ENCODE results near the gene SEC16A.

Gene SEC16A

DNA sequence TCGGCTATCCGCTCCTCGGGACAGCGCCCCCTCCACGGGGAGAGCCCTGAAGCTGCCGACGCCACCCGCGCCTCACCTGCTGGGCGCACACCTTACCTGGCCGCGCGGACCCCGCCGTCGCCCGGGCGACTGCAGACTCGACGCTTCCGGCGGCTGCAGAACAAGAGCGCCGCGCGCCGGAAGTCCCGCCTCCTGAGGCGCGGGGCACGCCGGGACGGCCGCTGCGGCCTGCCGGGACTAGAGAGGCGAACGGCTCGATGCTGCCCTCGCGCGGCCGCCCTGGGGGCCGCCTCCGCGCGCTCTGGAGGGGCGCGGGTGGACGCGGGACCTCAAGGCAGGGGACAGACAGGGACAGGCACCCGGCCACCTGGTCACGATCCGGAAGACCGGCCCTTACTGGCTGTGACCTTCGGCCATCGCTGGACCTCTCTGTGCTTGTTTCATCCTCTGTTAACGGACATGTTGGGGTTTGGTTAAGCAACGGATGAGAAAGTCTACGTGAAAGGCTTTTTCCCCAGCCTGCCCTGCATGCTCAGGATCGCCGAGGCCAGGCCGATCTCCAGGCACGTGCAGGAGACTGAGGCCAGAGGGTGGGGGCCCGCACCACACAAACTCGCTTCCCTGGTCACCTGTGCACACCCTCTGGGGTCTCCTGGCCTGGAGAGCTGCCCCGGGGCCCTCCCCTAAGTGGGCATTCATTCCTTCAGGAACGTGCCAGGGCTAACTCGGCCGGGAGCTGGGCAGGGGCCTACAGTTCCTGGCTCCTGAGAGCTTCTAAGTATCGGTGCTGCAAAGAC, 82.6 kb downstream of the SEC16A start, which contains the start of gene SNAPC4:
Gene SNAPC4, minus strand, starts transcription at position 133 of the 797 bp plus-strand sequence. CDS start 1,742 bp downstream, outside the sequence.
- H3K36me3 ChIP-seq: peaks cover 52% of the 10 kb centered on the region
- TF ChIP-seq, protein P1, sequence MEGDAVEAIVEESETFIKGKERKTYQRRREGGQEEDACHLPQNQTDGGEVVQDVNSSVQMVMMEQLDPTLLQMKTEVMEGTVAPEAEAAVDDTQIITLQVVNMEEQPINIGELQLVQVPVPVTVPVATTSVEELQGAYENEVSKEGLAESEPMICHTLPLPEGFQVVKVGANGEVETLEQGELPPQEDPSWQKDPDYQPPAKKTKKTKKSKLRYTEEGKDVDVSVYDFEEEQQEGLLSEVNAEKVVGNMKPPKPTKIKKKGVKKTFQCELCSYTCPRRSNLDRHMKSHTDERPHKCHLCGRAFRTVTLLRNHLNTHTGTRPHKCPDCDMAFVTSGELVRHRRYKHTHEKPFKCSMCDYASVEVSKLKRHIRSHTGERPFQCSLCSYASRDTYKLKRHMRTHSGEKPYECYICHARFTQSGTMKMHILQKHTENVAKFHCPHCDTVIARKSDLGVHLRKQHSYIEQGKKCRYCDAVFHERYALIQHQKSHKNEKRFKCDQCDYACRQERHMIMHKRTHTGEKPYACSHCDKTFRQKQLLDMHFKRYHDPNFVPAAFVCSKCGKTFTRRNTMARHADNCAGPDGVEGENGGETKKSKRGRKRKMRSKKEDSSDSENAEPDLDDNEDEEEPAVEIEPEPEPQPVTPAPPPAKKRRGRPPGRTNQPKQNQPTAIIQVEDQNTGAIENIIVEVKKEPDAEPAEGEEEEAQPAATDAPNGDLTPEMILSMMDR (IDR thresholded peaks at IDR 0.05; ENCODE audit: low read depth, low read length): peak; percentile 88
- H3K4me3 ChIP-seq (ENCODE audit: low read depth, low read length): peak within 1 kb of the TSS; percentile 78
- DNase-seq: peak; percentile 86
- H3K27me3 ChIP-seq (ENCODE audit: insufficient read depth, low read depth, severe bottlenecking): no peaks in the 10 kb centered on the region
- peak within 1 kb of the TSS; percentile 76 for H3K27ac ChIP-seq
- no peaks in the 10 kb centered on the region for H3K9me3 ChIP-seq (ENCODE audit: severe bottlenecking)

DNA sequence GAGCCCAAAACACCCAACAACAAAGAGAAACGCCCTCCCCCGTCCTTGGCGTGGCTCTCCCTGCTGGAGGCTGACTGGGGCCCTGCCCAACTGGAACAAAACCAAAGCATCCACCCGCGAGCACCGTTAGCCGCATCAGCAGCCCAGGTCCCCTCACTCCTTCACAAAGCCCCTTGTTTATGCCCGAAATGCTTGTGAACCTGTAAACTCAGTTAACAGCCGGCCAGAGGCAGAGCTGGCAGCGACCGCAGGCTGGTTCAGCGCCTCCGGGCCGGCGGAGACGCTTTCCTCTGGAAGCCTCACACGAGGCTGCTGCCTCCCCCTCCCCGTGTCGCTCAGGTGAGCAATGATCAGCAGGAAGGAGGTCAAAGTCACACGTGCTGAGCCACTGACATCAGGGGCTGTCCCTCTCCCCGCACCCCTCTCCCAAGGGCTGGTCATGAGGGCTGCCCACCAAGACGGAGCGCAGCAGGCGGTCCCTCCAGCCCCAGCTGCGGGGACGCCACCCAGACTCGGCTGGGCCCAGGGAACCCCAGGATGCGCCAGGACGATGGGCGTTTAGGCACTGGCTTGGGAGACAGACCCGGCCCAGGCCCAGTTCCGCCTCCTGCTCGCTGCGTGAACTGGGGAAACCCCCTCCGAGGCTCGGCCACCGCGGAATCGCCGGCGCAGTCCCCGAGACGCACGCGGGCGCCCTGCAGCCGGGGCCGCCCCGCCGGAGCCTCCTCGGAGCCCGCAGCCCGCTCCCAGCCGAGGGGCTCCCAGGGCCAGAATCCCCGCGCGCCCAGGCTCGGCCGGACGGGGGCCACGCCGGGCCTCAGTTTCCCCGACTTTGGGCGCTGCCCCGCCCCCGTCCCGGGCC, 83.4 kb downstream of the SEC16A start:
- Histone ChIP-seq H3K27ac (peak overlapping the region; percentile 76), H3K4me3 (ENCODE audit: low read depth, low read length) (peak overlapping the region; percentile 78), H3K9me3 (ENCODE audit: severe bottlenecking) (no peaks in the 10 kb centered on the region), H3K27me3 (ENCODE audit: insufficient read depth, low read depth, severe bottlenecking) (no peaks in the 10 kb centered on the region), H3K36me3 (peaks cover 52% of the 10 kb centered on the region)
- no peak for DNase-seq
- TF ChIP-seq, protein P1 (IDR thresholded peaks at IDR 0.05; ENCODE audit: low read depth, low read length): no peak

DNA sequence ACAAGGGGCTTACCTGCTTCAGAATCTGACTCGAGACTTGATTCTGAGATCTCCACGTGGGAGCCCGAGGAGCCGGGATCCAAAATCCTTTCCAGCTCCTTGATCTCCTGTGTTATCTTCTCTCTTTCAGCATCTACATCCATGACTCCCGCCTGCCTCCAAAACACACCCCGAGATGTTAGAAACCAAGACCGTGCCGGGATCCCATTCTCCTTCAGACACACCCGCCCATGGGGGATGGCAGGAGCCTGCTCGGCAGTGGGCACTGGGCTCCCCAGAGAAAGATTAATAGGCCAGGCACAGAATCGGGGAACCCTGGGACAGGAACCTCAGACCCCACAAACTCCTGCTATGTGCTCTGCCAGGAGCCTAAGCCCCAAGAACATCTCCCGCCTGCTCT, 84.6 kb downstream of the SEC16A start:
- no peak overlapping the region for H3K27ac ChIP-seq
- no peak overlapping the region for H3K4me3 ChIP-seq (ENCODE audit: low read depth, low read length)
- TF ChIP-seq, protein P1 (IDR thresholded peaks at IDR 0.05; ENCODE audit: low read depth, low read length): no peak
- no peaks in the 10 kb centered on the region for H3K9me3 ChIP-seq (ENCODE audit: severe bottlenecking)
- H3K36me3 ChIP-seq: peaks cover 54% of the 10 kb centered on the region
- DNase-seq: no peak
- H3K27me3 ChIP-seq (ENCODE audit: insufficient read depth, low read depth, severe bottlenecking): no peaks in the 10 kb centered on the region

DNA sequence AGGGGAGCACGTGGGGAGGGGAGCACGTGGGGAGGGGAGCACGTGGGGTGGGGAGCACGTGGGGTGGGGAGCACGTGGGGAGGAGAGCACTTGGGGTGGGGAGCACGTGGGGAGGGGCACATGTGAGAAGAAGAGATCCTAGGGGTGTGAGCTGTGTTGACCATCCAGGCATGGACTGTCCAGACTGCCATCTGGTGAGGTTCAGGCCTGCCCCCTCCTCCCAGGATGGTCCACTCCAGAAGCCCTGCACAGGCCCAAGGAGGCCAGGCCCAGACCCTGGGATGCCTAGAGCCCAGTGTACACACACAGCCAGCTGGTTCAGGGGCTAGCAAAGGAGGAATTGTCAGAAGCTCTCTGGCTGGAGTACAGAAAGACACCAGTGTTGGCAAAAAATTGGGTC, 85.2 kb downstream of the SEC16A start:
- Histone ChIP-seq H3K9me3 (ENCODE audit: severe bottlenecking) (no peaks in the 10 kb centered on the region), H3K27me3 (ENCODE audit: insufficient read depth, low read depth, severe bottlenecking) (no peaks in the 10 kb centered on the region), H3K4me3 (ENCODE audit: low read depth, low read length) (no peak overlapping the region), H3K27ac (no peak overlapping the region), H3K36me3 (peaks cover 59% of the 10 kb centered on the region)
- no peak for DNase-seq
- TF ChIP-seq, protein P1 (IDR thresholded peaks at IDR 0.05; ENCODE audit: low read depth, low read length): no peak

DNA sequence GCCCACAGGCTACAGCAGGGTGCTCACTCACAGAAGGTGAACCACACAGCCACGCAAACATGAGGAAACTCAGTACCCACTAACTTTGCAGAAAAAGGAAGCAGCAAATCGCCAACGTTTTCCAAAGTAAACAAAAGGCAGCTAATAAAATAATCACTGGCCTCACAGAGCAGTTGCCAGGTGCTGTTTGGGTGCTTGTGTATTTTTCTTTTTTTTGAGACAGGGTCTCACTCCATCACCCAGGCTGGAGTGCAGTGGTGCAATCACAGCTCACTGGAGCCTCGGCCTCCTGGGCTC, 86.7 kb downstream of the SEC16A start:
- Histone ChIP-seq H3K27me3 (ENCODE audit: insufficient read depth, low read depth, severe bottlenecking) (no peaks in the 10 kb centered on the region), H3K4me3 (ENCODE audit: low read depth, low read length) (no peak overlapping the region), H3K9me3 (ENCODE audit: severe bottlenecking) (no peaks in the 10 kb centered on the region), H3K36me3 (peaks cover 70% of the 10 kb centered on the region), H3K27ac (no peak overlapping the region)
- no peak for DNase-seq
- TF ChIP-seq, protein P1 (IDR thresholded peaks at IDR 0.05; ENCODE audit: low read depth, low read length): no peak

All from WERI-Rb-1 (cell line).